SJSA1 (cell line): ENCODE measurements around the gene LDAH. TPM values are rescaled to one million over a fixed set of nuclear protein-coding genes. Genes with fewer than 3 reads are reported as not detected.

ENCODE experiments used
- DNase-seq, 2 experiments: peaks; one replicate each; pipeline ENCODE4 v3.0.0-alpha.2; 2015 to 2020; ENCODE audit warnings: low spot score in 2 of 2, low read depth in 1 of 2
- H3K27ac ChIP-seq: fragments of 250-450 bp; sonication (Bioruptor Pico); 2 replicates; pipeline ENCODE4 v1.5.1; 2020; ENCODE audit warnings: mild to moderate bottlenecking, moderate library complexity
- H3K27me3 ChIP-seq: fragments of 250-450 bp; sonication (Bioruptor Pico); replicated peaks from 2 replicates; pipeline ENCODE4 v1.5.1; 2020; ENCODE audit warnings: mild to moderate bottlenecking, moderate library complexity
- H3K36me3 ChIP-seq: fragments of 250-450 bp; sonication (Bioruptor Pico); 2 replicates; pipeline ENCODE4 v1.5.1; 2020; ENCODE audit warnings: mild to moderate bottlenecking
- H3K4me1 ChIP-seq: fragments of 250-450 bp; sonication (Bioruptor Pico); replicated peaks from 2 replicates; pipeline ENCODE4 v1.6.1; 2021; ENCODE audit warnings: mild to moderate bottlenecking
- H3K4me3 ChIP-seq: fragments of 250-450 bp; sonication (Bioruptor Pico); 2 replicates; pipeline ENCODE4 v1.5.1; 2020; ENCODE audit warnings: mild to moderate bottlenecking
- H3K9me3 ChIP-seq: fragments of 250-450 bp; sonication (Bioruptor Pico); replicated peaks from 2 replicates; pipeline ENCODE4 v1.5.1; 2020; ENCODE audit warnings: mild to moderate bottlenecking
- total RNA-seq: library from RNA; depleted of rRNA; stranded (reverse); fragments of >200 nt; shearing (Covaris generic); gene quantifications from 2 replicates; pipeline ENCODE4 v1.2.3, GENCODE V29; 2014; rRNA removed

The LDAH gene
- total RNA-seq: 14.8 and 28.2 TPM in 2 replicates

GRCh38 chr2:20822535-20823490, at the start of gene LDAH:
Gene LDAH, minus strand, starts transcription at chr2:20823101. Its CDS starts 21,638 bp downstream, at chr2:20801463.
- Histone ChIP-seq H3K4me3 (peak within 1 kb of the TSS; percentile 87), H3K27me3 (no peaks in the 10 kb centered on the region), H3K27ac (peak within 1 kb of the TSS; percentile 89), H3K4me1 (no peaks in the 10 kb centered on the region), H3K36me3 (peaks cover 4% of the 10 kb centered on the region), H3K9me3 (no peaks in the 10 kb centered on the region)
- DNase-seq: peak; percentile 89 to 93

GRCh38 chr2:20868377-20868776, 45.5 kb upstream of the LDAH start:
- Histone ChIP-seq H3K27me3 (no peaks in the 10 kb centered on the region), H3K9me3 (no peaks in the 10 kb centered on the region), H3K36me3 (no peaks in the 10 kb centered on the region), H3K27ac (no peak overlapping the region), H3K4me1 (no peaks in the 10 kb centered on the region), H3K4me3 (no peak overlapping the region)
- DNase-seq: no peak

- Histone ChIP-seq H3K27me3 (peaks cover 7% of the 10 kb centered on the region; the same call in 1 of the 2 replicates), H3K27ac (no peak overlapping the region), H3K4me3 (no peak overlapping the region), H3K9me3 (no peaks in the 10 kb centered on the region), H3K36me3 (no peaks in the 10 kb centered on the region), H3K4me1 (no peaks in the 10 kb centered on the region)
- no peak for DNase-seq
Observed at GRCh38 chr2:20862850-20863249, 39.9 kb upstream of the LDAH start.

GRCh38 chr2:20855456-20855855, 32.6 kb upstream of the LDAH start:
- Histone ChIP-seq H3K27ac (no peak overlapping the region), H3K4me1 (no peaks in the 10 kb centered on the region), H3K9me3 (no peaks in the 10 kb centered on the region), H3K27me3 (peaks cover 7% of the 10 kb centered on the region; the same call in 1 of the 2 replicates), H3K36me3 (no peaks in the 10 kb centered on the region), H3K4me3 (no peak overlapping the region)
- no peak for DNase-seq

GRCh38 chr2:20852670-20853069, 29.8 kb upstream of the LDAH start:
- Histone ChIP-seq H3K4me1 (no peaks in the 10 kb centered on the region), H3K36me3 (no peaks in the 10 kb centered on the region)

GRCh38 chr2:20852139-20852538, 29.2 kb upstream of the LDAH start:
- no peaks in the 10 kb centered on the region for H3K9me3 ChIP-seq
- H3K36me3 ChIP-seq: no peaks in the 10 kb centered on the region
- H3K27me3 ChIP-seq: peaks cover 10% of the 10 kb centered on the region
- no peak overlapping the region for H3K27ac ChIP-seq
- no peak for DNase-seq
- H3K4me1 ChIP-seq: no peaks in the 10 kb centered on the region
- no peak overlapping the region for H3K4me3 ChIP-seq

More at GRCh38 chr2:20852670-20853069, 29.8 kb upstream of the LDAH start:
- Histone ChIP-seq H3K27me3 (peaks cover 10% of the 10 kb centered on the region), H3K4me3 (no peak overlapping the region), H3K27ac (no peak overlapping the region), H3K9me3 (no peaks in the 10 kb centered on the region)
- no peak for DNase-seq

- DNase-seq: no peak
- H3K4me3 ChIP-seq: no peak overlapping the region
- no peaks in the 10 kb centered on the region for H3K9me3 ChIP-seq
- no peak overlapping the region for H3K27ac ChIP-seq
- no peaks in the 10 kb centered on the region for H3K36me3 ChIP-seq
- H3K27me3 ChIP-seq: peaks cover 5% of the 10 kb centered on the region
- no peaks in the 10 kb centered on the region for H3K4me1 ChIP-seq
Observed at GRCh38 chr2:20844246-20844645, 21.3 kb upstream of the LDAH start.

- no peaks in the 10 kb centered on the region for H3K9me3 ChIP-seq
- no peak for DNase-seq
- no peak overlapping the region for H3K27ac ChIP-seq
- no peaks in the 10 kb centered on the region for H3K36me3 ChIP-seq
- peaks cover 3% of the 10 kb centered on the region for H3K27me3 ChIP-seq
- no peak overlapping the region for H3K4me3 ChIP-seq
- no peaks in the 10 kb centered on the region for H3K4me1 ChIP-seq
Observed at GRCh38 chr2:20839052-20839451, 16.2 kb upstream of the LDAH start.

- Histone ChIP-seq H3K9me3 (no peaks in the 10 kb centered on the region), H3K4me3 (no peak overlapping the region), H3K27ac (no peak overlapping the region), H3K27me3 (peaks cover 3% of the 10 kb centered on the region), H3K4me1 (no peaks in the 10 kb centered on the region), H3K36me3 (no peaks in the 10 kb centered on the region)
- no peak for DNase-seq
Observed at GRCh38 chr2:20838016-20838415, 15.1 kb upstream of the LDAH start.

GRCh38 chr2:20836521-20836920, 13.6 kb upstream of the LDAH start:
- DNase-seq: no peak
- Histone ChIP-seq H3K4me1 (no peaks in the 10 kb centered on the region), H3K9me3 (no peaks in the 10 kb centered on the region), H3K36me3 (no peaks in the 10 kb centered on the region), H3K27me3 (peaks cover 8% of the 10 kb centered on the region), H3K27ac (no peak overlapping the region), H3K4me3 (no peak overlapping the region)

GRCh38 chr2:20834331-20834730, 11.4 kb upstream of the LDAH start:
- H3K4me1 ChIP-seq: no peaks in the 10 kb centered on the region
- H3K36me3 ChIP-seq: no peaks in the 10 kb centered on the region
- H3K27me3 ChIP-seq: peaks cover 5% of the 10 kb centered on the region; the same call in 1 of the 2 replicates
- no peaks in the 10 kb centered on the region for H3K9me3 ChIP-seq
- H3K27ac ChIP-seq: no peak overlapping the region
- DNase-seq: no peak
- no peak overlapping the region for H3K4me3 ChIP-seq

- peaks cover 5% of the 10 kb centered on the region; the same call in 1 of the 2 replicates for H3K27me3 ChIP-seq
- H3K27ac ChIP-seq: no peak overlapping the region
- no peak for DNase-seq
- H3K9me3 ChIP-seq: no peaks in the 10 kb centered on the region
- no peaks in the 10 kb centered on the region for H3K4me1 ChIP-seq
- H3K36me3 ChIP-seq: no peaks in the 10 kb centered on the region
- H3K4me3 ChIP-seq: no peak overlapping the region
Observed at GRCh38 chr2:20832606-20833005, 9.7 kb upstream of the LDAH start.

- Histone ChIP-seq H3K9me3 (no peaks in the 10 kb centered on the region), H3K27ac (no peak overlapping the region), H3K4me1 (no peaks in the 10 kb centered on the region), H3K36me3 (no peaks in the 10 kb centered on the region), H3K4me3 (no peak overlapping the region), H3K27me3 (peaks cover 5% of the 10 kb centered on the region; the same call in 1 of the 2 replicates)
- no peak for DNase-seq
Observed at GRCh38 chr2:20829861-20830260, 7.0 kb upstream of the LDAH start.

- H3K27ac ChIP-seq: no peak overlapping the region
- H3K27me3 ChIP-seq: no peaks in the 10 kb centered on the region
Observed at GRCh38 chr2:20823917-20824316, 1.0 kb upstream of the LDAH start.

More at GRCh38 chr2:20823917-20824316, 1.0 kb upstream of the LDAH start:
- Histone ChIP-seq H3K4me3 (no peak overlapping the region), H3K4me1 (no peaks in the 10 kb centered on the region), H3K36me3 (peaks cover 4% of the 10 kb centered on the region), H3K9me3 (no peaks in the 10 kb centered on the region)
- DNase-seq: no peak
